Pancreas (tissue), 10 donors: ENCODE data around the gene PARD3B. TPM values are rescaled to one million over a fixed set of nuclear protein-coding genes. Genes with fewer than 3 reads are reported as not detected.
A peak's percentile ranks its signal among the peaks of the same experiment; 100 is the strongest.

Experiments
- ATAC-seq, 4 donors: fragments of 200-7000 bp; cut with Tn5 transposase; one replicate each; pipeline versions ENCODE4 v1.8.0 to v1.9.1; 2020; ENCODE audit warnings: mild to moderate bottlenecking in 4 of 4, moderate library complexity in 4 of 4
- DNase-seq, 6 donors: peaks; one replicate each; pipeline ENCODE4 v3.0.0-alpha.2; 2020
- FAIRE-seq: peaks from 2 replicates; lab custom pipeline; 2012; peaks lifted over from hg19 to GRCh38; lab: Jason Lieb, UNC
- H3K27ac ChIP-seq, 4 donors: fragments of 200-600 bp; sonication (generic); 1 replicate in 3 of 4; 2 replicates in 1 of 4; pipeline versions ENCODE4 v1.5.0 to v1.8.0; 2020
- H3K27me3 ChIP-seq, 4 donors: fragments of 200-600 bp; one replicate each; pipeline ENCODE4 v1.8.0; 2021
- H3K36me3 ChIP-seq, 3 donors: fragments of 200-600 bp; sonication (generic) in 1 of 3; one replicate each; pipeline versions ENCODE4 v1.5.0 to v1.8.0; 2020 to 2021
- H3K4me1 ChIP-seq, 3 donors: fragments of 200-600 bp; one replicate each; pipeline ENCODE4 v1.8.0; 2021
- H3K4me3 ChIP-seq, 4 donors: fragments of 200-600 bp; sonication (generic) in 2 of 4; one replicate each; pipeline versions ENCODE4 v1.5.0 to v1.8.0; 2020 to 2021
- H3K9me3 ChIP-seq, 4 donors: fragments of 200-600 bp; one replicate each; pipeline ENCODE4 v1.8.0; 2021
- CTCF ChIP-seq, 4 donors: fragments of 200-600 bp; sonication (generic) in 3 of 4; IDR thresholded peaks; one replicate each; pipeline versions ENCODE4 v1.5.0 to v1.8.0; 2021; ENCODE audit warnings: antibody characterized with exemption in 4 of 4
- WGBS, 2 donors: extraction: QIAGEN DNeasy Blood & Tissue Kit; methylation state at CpG; one replicate each; pipeline ENCODE4 v1.1.7; 2013; 5-methylcytosine and 5-hydroxymethylcytosine counted together
- intact Hi-C, 3 donors: fragments of 100-400 bp; cut with DNase I; formaldehyde crosslinking; loops; one replicate each; pipeline versions ENCODE4 v1.11.1 to v1.14.2; 2022
- polyA plus RNA-seq, 2 donors: library from polyadenylated mRNA; stranded (reverse); fragments of 200-250 nt; gene quantifications; one replicate each; pipeline ENCODE4 v1.2.3, GENCODE V29; 2013
- total RNA-seq, 6 donors: library from RNA; stranded (reverse); fragmentation: NEBNext Ultra II Directional in 4 of 6; extraction: Animal tissue kit (Norgen Biotek cat#: 25700) in 4 of 6; gene quantifications; one replicate each; pipeline versions ENCODE4 v1.2.1 to v1.2.4, GENCODE V29; 2021 to 2023
- donor health status: healthy with polysubstance abuse.
- donor health status: DM: no; HTN: no; CAD: no; lungs with moderate emphysema.
- donor health status: DM: no; HTN: no; CAD: no.
- donor health status: control.
- donor health status: control.
- donor health status: Bipolar disorder and iron deficiency.
- donor health status: DM: yes; HTN: yes; CAD: no.
- donor health status: DM: no; HTN: no; CAD: no.
- donor health status: DM: no; HTN: no; CAD: no.
- donor health status: DM: yes; HTN: yes; CAD: no.

The PARD3B gene
- total and polyA plus RNA-seq, 8 donors = 2.8 to 21.5 (median 12.7) TPM

- no peak for TF ChIP-seq CTCF (IDR thresholded peaks at IDR 0.05)
- intact Hi-C loops = no loop called here
- H3K9me3 ChIP-seq = no peaks in the 10 kb centered on the region
- H3K27ac ChIP-seq = no peak overlapping the region
- H3K27me3 ChIP-seq = no peaks in the 10 kb centered on the region
- DNase-seq = no peak
- H3K4me3 ChIP-seq = no peak overlapping the region
- no peaks in the 10 kb centered on the region for H3K4me1 ChIP-seq
- 94 to 97% methylated on average over 1 of the region's 1 CpG for WGBS, 2 donors
- no peaks in the 10 kb centered on the region for H3K36me3 ChIP-seq
- no peak for FAIRE-seq
- ATAC-seq = no peak
Measured at GRCh38 chr2:205017912-205018311, 472.6 kb downstream of the PARD3B start.

GRCh38 chr2:205020673-205021072 is 475.4 kb downstream of the PARD3B start:
- Histone ChIP-seq H3K9me3 (no peaks in the 10 kb centered on the region), H3K36me3 (no peaks in the 10 kb centered on the region), H3K27ac (no peak overlapping the region), H3K4me3 (no peak overlapping the region), H3K4me1 (no peaks in the 10 kb centered on the region), H3K27me3 (no peaks in the 10 kb centered on the region)
- no peak for ATAC-seq
- 79 to 85% methylated on average over 3 of the region's 3 CpGs for WGBS, 2 donors
- intact Hi-C loops = no loop called here
- FAIRE-seq = no peak
- DNase-seq = no peak
- TF ChIP-seq CTCF (IDR thresholded peaks at IDR 0.05) = no peak

GRCh38 chr2:205022841-205023240 is 477.6 kb downstream of the PARD3B start:
- FAIRE-seq = no peak
- no peak for TF ChIP-seq CTCF (IDR thresholded peaks at IDR 0.05)
- Histone ChIP-seq H3K4me3 (no peak overlapping the region), H3K27me3 (no peaks in the 10 kb centered on the region), H3K9me3 (no peaks in the 10 kb centered on the region), H3K36me3 (no peaks in the 10 kb centered on the region), H3K27ac (no peak overlapping the region), H3K4me1 (no peaks in the 10 kb centered on the region)
- DNase-seq = no peak
- intact Hi-C loops = no loop called here
- WGBS, 2 donors = 94 to 97% methylated on average over 5 of the region's 5 CpGs
- ATAC-seq = no peak

GRCh38 chr2:205024822-205025518 is 479.7 kb downstream of the PARD3B start:
- Histone ChIP-seq H3K36me3 (no peaks in the 10 kb centered on the region), H3K9me3 (no peaks in the 10 kb centered on the region), H3K4me3 (no peak overlapping the region), H3K27me3 (no peaks in the 10 kb centered on the region), H3K4me1 (no peaks in the 10 kb centered on the region), H3K27ac (no peak overlapping the region)
- FAIRE-seq (no peak), DNase-seq (peak in 2 of 6 donors; percentile 13 to 19), ATAC-seq (peak in 3 of 4 donors; percentile 74 to 90 (median 81))
- intact Hi-C loops = no loop called here
- WGBS, 2 donors = 67 to 71% methylated on average over 10 of the region's 10 CpGs
- TF ChIP-seq CTCF (IDR thresholded peaks at IDR 0.05) = no peak

GRCh38 chr2:205025580-205026240 is 480.4 kb downstream of the PARD3B start:
- H3K9me3 ChIP-seq = no peaks in the 10 kb centered on the region
- ATAC-seq (peak in 2 of 4 donors; percentile 15 to 16), FAIRE-seq (no peak), DNase-seq (no peak)
- intact Hi-C loops = no loop called here
- H3K4me1 ChIP-seq = no peaks in the 10 kb centered on the region
- WGBS, 2 donors = 75 to 81% methylated on average over 11 of the region's 11 CpGs
- H3K36me3 ChIP-seq = no peaks in the 10 kb centered on the region
- H3K4me3 ChIP-seq = no peak overlapping the region
- no peak overlapping the region for H3K27ac ChIP-seq
- no peak for TF ChIP-seq CTCF (IDR thresholded peaks at IDR 0.05)
- no peaks in the 10 kb centered on the region for H3K27me3 ChIP-seq
